GM18520 (cell line): ENCODE results near the gene CACHD1.
"Not testable (repeated sequence)": the region's sequence is repeated elsewhere in the genome, so short reads cannot be mapped to it uniquely, and the experiment has no call there.

Experiments used
- ATAC-seq: cut with Tn5 transposase; IDR thresholded peaks from one replicate; pipeline ENCODE4 v1.9.1; 2021; ENCODE audit not compliant: unreplicated experiment

The CACHD1 gene

GRCh38 chr1:64687725-64688327 is 217.9 kb downstream of the CACHD1 start:
- no peak for ATAC-seq

GRCh38 chr1:64691626-64692025 is 221.7 kb downstream of the CACHD1 start:
- ATAC-seq, result no peak

- no peak for ATAC-seq
These were observed 223.0 kb downstream of the CACHD1 start for GRCh38 chr1:64692911-64693310.

GRCh38 chr1:64693406-64693805 is 223.5 kb downstream of the CACHD1 start:
- no peak for ATAC-seq

GRCh38 chr1:64696879-64697278 is 226.9 kb downstream of the CACHD1 start:
- ATAC-seq, result no peak

GRCh38 chr1:64699327-64699726 is 229.4 kb downstream of the CACHD1 start:
- ATAC-seq, result no peak

- ATAC-seq, result no peak
These were observed 231.1 kb downstream of the CACHD1 start for GRCh38 chr1:64701071-64701470.

- ATAC-seq, result no peak
These were observed 232.0 kb downstream of the CACHD1 start for GRCh38 chr1:64701886-64702285.

- not testable (repeated sequence) for ATAC-seq
These were observed 232.7 kb downstream of the CACHD1 start for GRCh38 chr1:64702670-64703069.

GRCh38 chr1:64703600-64703999 is 233.7 kb downstream of the CACHD1 start:
- ATAC-seq, result no peak

- ATAC-seq, result no peak
These were observed 235.7 kb downstream of the CACHD1 start for GRCh38 chr1:64705591-64705990.

- ATAC-seq, result no peak
These were observed 241.3 kb downstream of the CACHD1 start for GRCh38 chr1:64711266-64711665.

- no peak for ATAC-seq
These were observed 242.1 kb downstream of the CACHD1 start for GRCh38 chr1:64712049-64712448.

GRCh38 chr1:64715186-64715585 is 245.3 kb downstream of the CACHD1 start:
- no peak for ATAC-seq

GRCh38 chr1:64721135-64721534 is 251.2 kb downstream of the CACHD1 start:
- ATAC-seq, result no peak

- ATAC-seq, result no peak
These were observed 251.7 kb downstream of the CACHD1 start for GRCh38 chr1:64721576-64722145.

GRCh38 chr1:64727861-64728260 is 257.9 kb downstream of the CACHD1 start:
- ATAC-seq, result no peak

GRCh38 chr1:64733581-64734286 is 263.8 kb downstream of the CACHD1 start:
- ATAC-seq, result no peak

GRCh38 chr1:64734287-64734652 is 264.3 kb downstream of the CACHD1 start:
- no peak for ATAC-seq

GRCh38 chr1:64740687-64741086 is 270.8 kb downstream of the CACHD1 start:
- ATAC-seq, result not testable (repeated sequence)
